Keratinocyte (primary cell): ENCODE measurements around the gene FANCC. TPM values are rescaled to one million over a fixed set of nuclear protein-coding genes. Genes with fewer than 3 reads are reported as not detected.
A peak's percentile ranks its signal among the peaks of the same experiment; 100 is the strongest.

ENCODE experiments used
- DNase-seq: peaks from one replicate; pipeline ENCODE4 v3.0.0-alpha.2; 2011; ENCODE audit warnings: low read depth, missing footprints, low spot score
- FAIRE-seq: peaks from 2 replicates; lab custom pipeline; 2011; peaks lifted over from hg19 to GRCh38; lab: Jason Lieb, UNC
- H2AFZ ChIP-seq: 2 replicates; pipeline ENCODE4 v1.6.0; 2012; ENCODE audit warnings: low read length, control low read depth, inconsistent platforms; ENCODE audit not compliant: control insufficient read depth
- H3K27ac ChIP-seq: 2 replicates; pipeline ENCODE4 v1.5.1; 2011; ENCODE audit warnings: low read length; ENCODE audit not compliant: control insufficient read depth, insufficient read depth
- H3K27me3 ChIP-seq: 3 replicates; pipeline ENCODE4 v1.6.0; 2011; ENCODE audit warnings: low read length; ENCODE audit not compliant: control insufficient read depth, insufficient read depth; ENCODE audit errors: extremely low read depth
- H3K36me3 ChIP-seq, 2 experiments: 2 replicates in 1 of 2; 3 replicates in 1 of 2; pipeline ENCODE4 v1.5.1; 2011; ENCODE audit warnings: low read length in 2 of 2, mild to moderate bottlenecking in 1 of 2; ENCODE audit not compliant: control insufficient read depth in 2 of 2, insufficient read depth in 2 of 2; ENCODE audit errors: extremely low read depth in 1 of 2
- H3K4me1 ChIP-seq: 3 replicates; pipeline ENCODE4 v1.5.1; 2011; ENCODE audit warnings: low read length; ENCODE audit not compliant: control insufficient read depth, insufficient read depth; ENCODE audit errors: extremely low read depth
- H3K4me2 ChIP-seq: 3 replicates; pipeline ENCODE4 v1.6.0; 2011; ENCODE audit warnings: low read depth, low read length; ENCODE audit not compliant: control insufficient read depth, insufficient read depth; ENCODE audit errors: extremely low read depth
- H3K4me3 ChIP-seq, 3 experiments: fragments of 200-600 bp in 1 of 3; sonication (generic) in 1 of 3; 2 replicates in 2 of 3; 3 replicates in 1 of 3; pipeline ENCODE4 v1.5.1; 2011 to 2016; ENCODE audit warnings: low read length in 3 of 3, mild to moderate bottlenecking in 3 of 3, control low read depth in 2 of 3, inconsistent platforms in 1 of 3, low read depth in 1 of 3, mixed read lengths in 1 of 3, mixed run types in 1 of 3, moderate library complexity in 1 of 3; ENCODE audit not compliant: control insufficient read depth in 2 of 3, insufficient read depth in 2 of 3; ENCODE audit errors: extremely low read depth in 1 of 3
- H3K79me2 ChIP-seq: 2 replicates; pipeline ENCODE4 v1.6.0; 2012; ENCODE audit warnings: low read length; ENCODE audit not compliant: control insufficient read depth, insufficient read depth
- H3K9ac ChIP-seq: 3 replicates; pipeline ENCODE4 v1.6.0; 2011; ENCODE audit warnings: low read length; ENCODE audit not compliant: control insufficient read depth, insufficient read depth; ENCODE audit errors: extremely low read depth
- H3K9me1 ChIP-seq: 3 replicates; pipeline ENCODE4 v1.6.0; 2011; ENCODE audit warnings: low read length; ENCODE audit not compliant: control insufficient read depth, insufficient read depth; ENCODE audit errors: extremely low read depth
- H3K9me3 ChIP-seq: 2 replicates; pipeline ENCODE4 v1.5.1; 2012; ENCODE audit warnings: low read depth, low read length; ENCODE audit not compliant: control insufficient read depth
- H4K20me1 ChIP-seq: 3 replicates; pipeline ENCODE4 v1.6.0; 2011; ENCODE audit warnings: low read length; ENCODE audit not compliant: control insufficient read depth, insufficient read depth; ENCODE audit errors: extremely low read depth
- EZH2 ChIP-seq: IDR thresholded peaks from one replicate; pipeline ENCODE4 v1.6.1; 2012; ENCODE audit warnings: inconsistent platforms, mild to moderate bottlenecking, low read length, moderate library complexity
- dilution Hi-C: fragments of 300-500 bp; cut with MboI; formaldehyde crosslinking; loops from one replicate; pipeline ENCODE4 v1.7.0; 2020; ENCODE audit warnings: low sequenced_read_pairs; ENCODE audit not compliant: extremely low pct_ligation_motif_present
- polyA plus RNA-seq, 5 experiments: library from polyadenylated mRNA; depleted of rRNA in 3 of 5; stranded (reverse) in 3 of 5; stranded (forward) in 1 of 5; unstranded in 1 of 5; fragments of >200 nt; gene quantifications; 1 replicate in 1 of 5; 2 replicates in 3 of 5; 3 replicates in 1 of 5; pipeline versions ENCODE4 v1.2.1 to v1.2.3, GENCODE V29; 2011 to 2012; ENCODE audit warnings: missing spikeins in 2 of 5, low read depth in 1 of 5, low replicate concordance in 1 of 5
- TF ChIP-seq, protein P1 (sequence below), 3 experiments: IDR thresholded peaks in 1 of 3; conservative IDR thresholded peaks in 1 of 3; optimal IDR thresholded peaks in 1 of 3; 2 replicates in 2 of 3; 3 replicates in 1 of 3; pipeline versions ENCODE3 to v1.5.1; 2011; ENCODE audit warnings: low read length in 3 of 3, mild to moderate bottlenecking in 3 of 3, moderate library complexity in 2 of 3, control low read depth in 1 of 3, inconsistent platforms in 1 of 3; ENCODE audit not compliant: insufficient read depth in 2 of 3; ENCODE audit errors: extremely low read depth in 1 of 3

The FANCC gene
- polyA plus RNA-seq, 1 donor (not counting 4 experiments of a cell fraction or from before 2014, with no cell fraction given), result 8.3 TPM

GRCh38 chr9:95061916-95062595 lies 255.5 kb downstream of the FANCC start:
- peak overlapping the region; percentile 7 for H3K4me2 ChIP-seq
- H3K9me1 ChIP-seq, result no peaks in the 10 kb centered on the region
- H3K27me3 ChIP-seq, result no peaks in the 10 kb centered on the region
- no peaks in the 10 kb centered on the region for H3K9me3 ChIP-seq
- H3K4me1 ChIP-seq, result peaks cover 39% of the 10 kb centered on the region
- no peaks in the 10 kb centered on the region for H4K20me1 ChIP-seq
- H2AFZ ChIP-seq, result no peak overlapping the region
- peaks cover 79% of the 10 kb centered on the region for H3K79me2 ChIP-seq
- H3K36me3 ChIP-seq, result peaks cover 16 to 36% of the 10 kb centered on the region in 2 experiments
- H3K27ac ChIP-seq, result no peak overlapping the region
- TF ChIP-seq, protein P1, sequence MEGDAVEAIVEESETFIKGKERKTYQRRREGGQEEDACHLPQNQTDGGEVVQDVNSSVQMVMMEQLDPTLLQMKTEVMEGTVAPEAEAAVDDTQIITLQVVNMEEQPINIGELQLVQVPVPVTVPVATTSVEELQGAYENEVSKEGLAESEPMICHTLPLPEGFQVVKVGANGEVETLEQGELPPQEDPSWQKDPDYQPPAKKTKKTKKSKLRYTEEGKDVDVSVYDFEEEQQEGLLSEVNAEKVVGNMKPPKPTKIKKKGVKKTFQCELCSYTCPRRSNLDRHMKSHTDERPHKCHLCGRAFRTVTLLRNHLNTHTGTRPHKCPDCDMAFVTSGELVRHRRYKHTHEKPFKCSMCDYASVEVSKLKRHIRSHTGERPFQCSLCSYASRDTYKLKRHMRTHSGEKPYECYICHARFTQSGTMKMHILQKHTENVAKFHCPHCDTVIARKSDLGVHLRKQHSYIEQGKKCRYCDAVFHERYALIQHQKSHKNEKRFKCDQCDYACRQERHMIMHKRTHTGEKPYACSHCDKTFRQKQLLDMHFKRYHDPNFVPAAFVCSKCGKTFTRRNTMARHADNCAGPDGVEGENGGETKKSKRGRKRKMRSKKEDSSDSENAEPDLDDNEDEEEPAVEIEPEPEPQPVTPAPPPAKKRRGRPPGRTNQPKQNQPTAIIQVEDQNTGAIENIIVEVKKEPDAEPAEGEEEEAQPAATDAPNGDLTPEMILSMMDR (optimal IDR thresholded peaks at IDR 0.05 in 1 of 3, IDR thresholded peaks at IDR 0.05 in 1 of 3, conservative IDR thresholded peaks at IDR 0.05 in 1 of 3; ENCODE audit: extremely low read depth in 1 of 3, insufficient read depth in 2 of 3, low read length in 3 of 3), result no peak
- no peak for TF ChIP-seq EZH2
- H3K9ac ChIP-seq, result no peak overlapping the region
- FAIRE-seq, result no peak
- DNase-seq, result no peak
- H3K4me3 ChIP-seq, result no peak overlapping the region
- dilution Hi-C loops, result no loop called here

GRCh38 chr9:95060916-95061315 lies 256.6 kb downstream of the FANCC start:
- H3K9ac ChIP-seq, result no peak overlapping the region
- H3K4me3 ChIP-seq, result no peak overlapping the region
- no peak overlapping the region for H3K27ac ChIP-seq
- no peaks in the 10 kb centered on the region for H3K27me3 ChIP-seq
- peaks cover 15 to 36% of the 10 kb centered on the region in 2 experiments for H3K36me3 ChIP-seq
- H3K79me2 ChIP-seq, result peaks cover 82% of the 10 kb centered on the region
- dilution Hi-C loops, result no loop called here
- no peak for DNase-seq
- no peaks in the 10 kb centered on the region for H4K20me1 ChIP-seq
- FAIRE-seq, result no peak
- H3K9me1 ChIP-seq, result no peaks in the 10 kb centered on the region
- peaks cover 47% of the 10 kb centered on the region for H3K4me1 ChIP-seq
- no peak overlapping the region for H2AFZ ChIP-seq
- TF ChIP-seq EZH2, result no peak
- TF ChIP-seq, protein P1 (optimal IDR thresholded peaks at IDR 0.05 in 1 of 3, IDR thresholded peaks at IDR 0.05 in 1 of 3, conservative IDR thresholded peaks at IDR 0.05 in 1 of 3; ENCODE audit: extremely low read depth in 1 of 3, insufficient read depth in 2 of 3, low read length in 3 of 3), result no peak
- H3K9me3 ChIP-seq, result no peaks in the 10 kb centered on the region
- no peak overlapping the region for H3K4me2 ChIP-seq
